ENCODE data around the gene FCHSD2.

DNA sequence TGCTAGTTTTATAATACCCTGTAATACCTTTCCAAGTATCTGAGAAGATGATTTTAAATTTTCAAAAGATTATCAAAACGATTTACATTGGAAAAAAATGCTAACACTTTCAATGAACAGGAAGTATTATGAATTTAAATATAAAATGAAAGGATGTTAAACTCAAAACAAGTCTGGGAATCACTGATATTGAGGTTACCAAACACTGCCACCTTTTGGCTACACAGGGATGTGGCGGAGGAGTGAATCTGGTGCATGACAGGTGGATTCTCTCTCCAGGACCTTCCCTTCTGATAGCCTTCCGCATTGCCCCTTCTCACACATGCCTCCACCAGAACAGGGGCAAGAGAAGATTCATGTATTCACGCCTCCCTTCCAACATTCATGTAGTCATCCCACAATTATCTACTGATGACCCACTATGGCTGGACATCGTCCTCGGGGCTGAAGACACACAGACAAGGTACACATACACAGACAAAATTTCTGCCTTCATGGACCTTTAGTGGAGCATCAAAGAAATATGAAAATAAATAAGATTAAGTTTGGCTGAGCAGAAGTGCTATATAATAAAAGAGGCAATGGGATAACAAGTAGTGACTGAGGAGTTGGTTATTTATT lies 293.2 kb downstream of the FCHSD2 start:
- TF ChIP-seq, protein P1, sequence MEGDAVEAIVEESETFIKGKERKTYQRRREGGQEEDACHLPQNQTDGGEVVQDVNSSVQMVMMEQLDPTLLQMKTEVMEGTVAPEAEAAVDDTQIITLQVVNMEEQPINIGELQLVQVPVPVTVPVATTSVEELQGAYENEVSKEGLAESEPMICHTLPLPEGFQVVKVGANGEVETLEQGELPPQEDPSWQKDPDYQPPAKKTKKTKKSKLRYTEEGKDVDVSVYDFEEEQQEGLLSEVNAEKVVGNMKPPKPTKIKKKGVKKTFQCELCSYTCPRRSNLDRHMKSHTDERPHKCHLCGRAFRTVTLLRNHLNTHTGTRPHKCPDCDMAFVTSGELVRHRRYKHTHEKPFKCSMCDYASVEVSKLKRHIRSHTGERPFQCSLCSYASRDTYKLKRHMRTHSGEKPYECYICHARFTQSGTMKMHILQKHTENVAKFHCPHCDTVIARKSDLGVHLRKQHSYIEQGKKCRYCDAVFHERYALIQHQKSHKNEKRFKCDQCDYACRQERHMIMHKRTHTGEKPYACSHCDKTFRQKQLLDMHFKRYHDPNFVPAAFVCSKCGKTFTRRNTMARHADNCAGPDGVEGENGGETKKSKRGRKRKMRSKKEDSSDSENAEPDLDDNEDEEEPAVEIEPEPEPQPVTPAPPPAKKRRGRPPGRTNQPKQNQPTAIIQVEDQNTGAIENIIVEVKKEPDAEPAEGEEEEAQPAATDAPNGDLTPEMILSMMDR (IDR thresholded peaks at IDR 0.05): peak; percentile 24 to 68 (median 58)
- no peak for TF ChIP-seq POLR2A (IDR thresholded peaks at IDR 0.05)
